ENCODE results near the gene VAC14. TPM values are rescaled to one million over a fixed set of nuclear protein-coding genes. Genes with fewer than 3 reads are reported as not detected.

The VAC14 gene
- total RNA-seq, 1 experiment from 2014 or later = 35.3 TPM

DNA sequence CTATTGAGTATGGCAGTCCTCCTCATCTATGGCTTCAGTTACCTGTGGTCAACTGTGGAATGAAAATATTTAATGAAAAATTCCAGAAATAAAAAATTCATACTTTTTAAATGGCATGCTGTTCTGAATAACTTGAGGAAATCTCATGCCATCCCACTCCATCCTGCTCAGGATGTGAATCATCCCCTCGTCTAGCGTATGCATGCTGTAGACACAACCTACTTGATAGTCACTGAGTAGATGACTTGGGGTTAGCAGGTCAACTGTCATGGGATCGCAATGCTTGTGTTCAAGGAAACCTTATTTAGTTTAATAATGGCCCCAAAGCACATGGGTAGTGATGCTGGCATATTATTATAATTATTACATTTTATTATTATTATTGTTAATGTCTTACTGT, 4.8 kb upstream of the VAC14 start:
- RAD21 ChIA-PET (ENCODE audit: low non-redundant PET in 1 of 2, low total read pairs in 2 of 2, uncharacterized antibody in 2 of 2, unreplicated experiment in 2 of 2) = no interaction called here
- Histone ChIP-seq H3K4me3 (replicated peaks in 1 of 2; ENCODE audit: low read depth in 1 of 2, low read length in 2 of 2) (no peak overlapping the region), H3K4me1 (ENCODE audit: control insufficient read depth in 1 of 2, insufficient read depth in 2 of 2, low read length in 2 of 2) (peaks cover 2 to 6% of the 10 kb centered on the region in 2 experiments; a peak in 2 of 4 replicates), H2AFZ (ENCODE audit: low read depth, low read length, poor library complexity, severe bottlenecking) (no peak overlapping the region), H3K27ac (ENCODE audit: low read depth, low read length) (no peak overlapping the region), H3K27me3 (ENCODE audit: insufficient read depth, low read length) (peaks cover 17% of the 10 kb centered on the region; the same call in 1 of the 2 replicates), H3K9me3 (ENCODE audit: control insufficient read depth in 1 of 2, insufficient read depth in 1 of 2, low read depth in 1 of 2, low read length in 2 of 2) (peaks cover 0 to 9% of the 10 kb centered on the region in 2 experiments; a peak in 1 of 4 replicates), H3K9ac (ENCODE audit: low read length) (no peak overlapping the region), H3K36me3 (ENCODE audit: control insufficient read depth in 1 of 2, insufficient read depth in 2 of 2, low read length in 2 of 2) (no peaks in the 10 kb centered on the region), H3K79me2 (ENCODE audit: insufficient read depth, low read length) (peaks cover under 1% of the 10 kb centered on the region; the same call in 1 of the 2 replicates), H3K4me2 (ENCODE audit: low read length) (no peak overlapping the region), H4K20me1 (ENCODE audit: insufficient read depth) (no peaks in the 10 kb centered on the region; the same call in 1 of the 2 replicates), H3K9me2 (ENCODE audit: insufficient read depth) (no peaks in the 10 kb centered on the region)
- POLR2A ChIA-PET = no interaction called here
- no peak for ATAC-seq
- no peak for DNase-seq (ENCODE audit: low read depth, low spot score)
- CTCF ChIA-PET = no interaction called here
- BruUV-seq (replicated peaks) = no TSS peak
- intact Hi-C loops (cut with micrococcal nuclease) = no loop called here
- TF ChIP-seq ZBTB33 (IDR thresholded peaks at IDR 0.05; ENCODE audit: extremely low read depth, insufficient replicate concordance, low read length) (no peak), FOSL1 (IDR thresholded peaks at IDR 0.05; ENCODE audit: low read depth) (no peak), ELF1 (IDR thresholded peaks at IDR 0.05; ENCODE audit: borderline replicate concordance, low read depth) (no peak), POLR2A (IDR thresholded peaks at IDR 0.05; ENCODE audit: borderline replicate concordance, extremely low read depth, insufficient read depth, insufficient read length) (no peak), SIN3A (IDR thresholded peaks at IDR 0.05; ENCODE audit: low read depth) (no peak), YY1 (IDR thresholded peaks at IDR 0.05; ENCODE audit: extremely low read depth, insufficient replicate concordance, low read depth, low read length) (no peak), ZNF274 (IDR thresholded peaks at IDR 0.05; ENCODE audit: low read depth, low read length) (no peak), SRF (IDR thresholded peaks at IDR 0.05; ENCODE audit: low read depth) (no peak), CTCF (IDR thresholded peaks at IDR 0.05 in 2 of 3, conservative IDR thresholded peaks at IDR 0.05 in 1 of 3; ENCODE audit: borderline replicate concordance in 1 of 3, insufficient read depth in 1 of 3, low read depth in 2 of 3, low read length in 2 of 3) (no peak), SP1 (IDR thresholded peaks at IDR 0.05; ENCODE audit: low read depth) (no peak)
- TF ChIP-seq, protein P1, sequence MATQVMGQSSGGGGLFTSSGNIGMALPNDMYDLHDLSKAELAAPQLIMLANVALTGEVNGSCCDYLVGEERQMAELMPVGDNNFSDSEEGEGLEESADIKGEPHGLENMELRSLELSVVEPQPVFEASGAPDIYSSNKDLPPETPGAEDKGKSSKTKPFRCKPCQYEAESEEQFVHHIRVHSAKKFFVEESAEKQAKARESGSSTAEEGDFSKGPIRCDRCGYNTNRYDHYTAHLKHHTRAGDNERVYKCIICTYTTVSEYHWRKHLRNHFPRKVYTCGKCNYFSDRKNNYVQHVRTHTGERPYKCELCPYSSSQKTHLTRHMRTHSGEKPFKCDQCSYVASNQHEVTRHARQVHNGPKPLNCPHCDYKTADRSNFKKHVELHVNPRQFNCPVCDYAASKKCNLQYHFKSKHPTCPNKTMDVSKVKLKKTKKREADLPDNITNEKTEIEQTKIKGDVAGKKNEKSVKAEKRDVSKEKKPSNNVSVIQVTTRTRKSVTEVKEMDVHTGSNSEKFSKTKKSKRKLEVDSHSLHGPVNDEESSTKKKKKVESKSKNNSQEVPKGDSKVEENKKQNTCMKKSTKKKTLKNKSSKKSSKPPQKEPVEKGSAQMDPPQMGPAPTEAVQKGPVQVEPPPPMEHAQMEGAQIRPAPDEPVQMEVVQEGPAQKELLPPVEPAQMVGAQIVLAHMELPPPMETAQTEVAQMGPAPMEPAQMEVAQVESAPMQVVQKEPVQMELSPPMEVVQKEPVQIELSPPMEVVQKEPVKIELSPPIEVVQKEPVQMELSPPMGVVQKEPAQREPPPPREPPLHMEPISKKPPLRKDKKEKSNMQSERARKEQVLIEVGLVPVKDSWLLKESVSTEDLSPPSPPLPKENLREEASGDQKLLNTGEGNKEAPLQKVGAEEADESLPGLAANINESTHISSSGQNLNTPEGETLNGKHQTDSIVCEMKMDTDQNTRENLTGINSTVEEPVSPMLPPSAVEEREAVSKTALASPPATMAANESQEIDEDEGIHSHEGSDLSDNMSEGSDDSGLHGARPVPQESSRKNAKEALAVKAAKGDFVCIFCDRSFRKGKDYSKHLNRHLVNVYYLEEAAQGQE (IDR thresholded peaks at IDR 0.05; ENCODE audit: low read depth) = no peak
